GM19438 (cell line): Measurements from ENCODE around the gene AMMECR1.
"Not testable (repeated sequence)": the region's sequence is repeated elsewhere in the genome, so short reads cannot be mapped to it uniquely, and the experiment has no call there.

Experiments used
- ATAC-seq: cut with Tn5 transposase; IDR thresholded peaks from one replicate; pipeline ENCODE4 v1.9.1; 2021; ENCODE audit warnings: low read depth; ENCODE audit not compliant: unreplicated experiment

Gene AMMECR1

DNA sequence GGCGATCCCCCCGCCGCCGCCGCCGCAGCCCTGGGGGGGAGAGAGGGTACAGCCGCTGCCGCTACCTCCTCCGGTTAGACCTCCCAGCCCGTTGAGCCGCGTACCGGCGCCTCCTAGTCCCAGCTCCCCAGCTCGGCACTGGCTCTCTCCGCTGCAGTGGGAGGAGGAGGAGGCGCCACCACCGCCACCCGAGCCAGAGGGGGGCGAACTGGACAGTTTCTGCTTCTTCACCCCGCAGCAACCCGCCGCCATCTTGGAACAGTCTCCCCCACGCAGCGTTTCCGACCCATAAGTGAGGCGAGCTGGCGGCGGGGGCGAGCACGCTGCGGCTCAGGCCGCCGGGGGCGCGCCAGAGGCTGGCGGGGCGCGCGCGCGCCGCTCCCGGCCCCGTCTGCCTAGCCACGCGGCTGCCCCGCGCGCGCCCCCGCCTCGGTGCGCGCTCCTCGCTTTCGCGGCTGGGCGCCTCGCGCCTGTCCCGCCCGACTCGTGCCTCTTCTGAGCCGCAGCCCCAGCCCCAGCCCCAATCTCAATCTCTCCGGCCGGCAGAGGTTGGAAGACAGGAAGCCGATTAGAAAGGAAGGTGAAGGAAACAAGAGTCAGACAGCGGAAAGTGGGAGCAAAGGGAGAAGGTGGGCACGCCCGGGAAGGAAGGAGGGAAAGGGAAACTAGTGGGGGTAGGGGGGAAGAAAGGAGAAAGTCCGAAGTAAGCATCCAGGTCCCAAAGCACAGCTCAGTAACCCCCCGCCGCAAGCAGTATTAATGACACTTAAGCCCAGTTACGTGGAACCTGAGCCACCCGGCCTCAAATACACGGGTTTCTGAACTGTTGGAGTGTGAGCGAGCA lies at the start of gene AMMECR1:
Gene AMMECR1 (minus strand): TSS at position 266 of the 844 bp plus-strand sequence. CDS start 14 bp downstream, at position 252.
- peak; percentile 73 for ATAC-seq

- ATAC-seq, result no peak
Observed at GRCh38 chrX:110363244-110363643, 45.4 kb upstream of the AMMECR1 start.

DNA sequence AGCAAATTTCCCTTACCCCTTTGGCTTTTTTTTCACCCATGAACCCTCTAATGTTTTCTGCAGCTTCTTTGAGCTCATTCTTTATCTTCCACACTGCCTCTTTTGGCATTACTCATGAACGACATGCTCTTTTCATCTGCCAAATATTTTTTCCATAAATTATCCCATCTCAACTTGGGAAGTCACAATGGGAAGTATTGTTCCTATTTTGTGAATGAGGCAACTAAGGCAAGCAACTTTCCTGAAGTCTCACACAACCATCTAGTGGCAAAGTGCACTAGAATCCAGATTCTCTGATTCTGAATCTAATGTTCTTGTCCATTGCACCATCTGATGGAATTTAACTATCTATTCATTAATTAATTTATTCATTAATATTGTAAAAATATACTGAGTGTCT lies 41.4 kb upstream of the AMMECR1 start:
- ATAC-seq, result no peak

DNA sequence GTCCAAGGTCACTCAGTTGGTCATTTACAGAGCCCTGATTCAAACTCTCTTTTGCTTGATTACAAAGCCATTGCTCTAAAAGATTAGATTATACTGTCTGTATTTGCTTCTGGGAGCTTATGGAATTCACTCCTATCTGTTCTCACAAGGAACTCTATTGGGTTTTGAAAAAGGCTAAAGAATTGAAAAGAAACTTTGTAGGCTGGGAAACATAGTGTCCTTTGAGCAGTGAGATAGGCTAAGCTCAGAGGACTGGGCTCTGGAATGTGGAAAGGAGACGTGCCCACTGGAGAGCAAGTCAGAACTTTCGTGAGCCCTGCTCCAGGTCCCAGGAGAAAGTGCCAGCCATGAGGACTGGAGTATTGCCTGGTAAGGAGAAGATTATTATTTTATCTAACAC lies 40.7 kb upstream of the AMMECR1 start, which contains the start of gene RTL9:
Gene RTL9 (plus strand): TSS at position 301 of the 400 bp plus-strand sequence. CDS start 91,770 bp downstream, outside the sequence.
- ATAC-seq, result no peak

DNA sequence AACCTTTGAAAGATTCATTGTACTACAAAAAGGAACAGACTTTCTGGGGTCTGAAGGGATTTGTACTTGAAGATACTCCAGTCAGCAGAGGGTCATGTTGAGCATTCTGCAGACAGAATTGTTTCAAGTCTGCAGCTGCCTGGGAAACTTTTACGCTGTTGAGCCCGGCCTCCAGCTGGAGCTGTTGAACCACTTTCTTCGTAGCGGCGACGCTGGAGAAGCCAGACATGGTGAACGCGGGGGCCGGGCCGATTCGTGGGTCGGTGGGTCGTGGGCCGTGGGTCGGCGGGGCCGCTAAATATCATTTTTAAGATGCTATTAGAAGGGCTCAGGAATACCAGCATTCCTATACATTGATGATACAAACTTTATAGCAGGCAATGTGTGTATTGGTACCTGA lies 28.8 kb upstream of the AMMECR1 start:
- ATAC-seq, result no peak

GRCh38 chrX:110341189-110342035 lies 23.5 kb upstream of the AMMECR1 start:
- ATAC-seq, result peak; percentile 81

- ATAC-seq, result no peak
Observed at GRCh38 chrX:110338935-110339334, 21.1 kb upstream of the AMMECR1 start.

DNA sequence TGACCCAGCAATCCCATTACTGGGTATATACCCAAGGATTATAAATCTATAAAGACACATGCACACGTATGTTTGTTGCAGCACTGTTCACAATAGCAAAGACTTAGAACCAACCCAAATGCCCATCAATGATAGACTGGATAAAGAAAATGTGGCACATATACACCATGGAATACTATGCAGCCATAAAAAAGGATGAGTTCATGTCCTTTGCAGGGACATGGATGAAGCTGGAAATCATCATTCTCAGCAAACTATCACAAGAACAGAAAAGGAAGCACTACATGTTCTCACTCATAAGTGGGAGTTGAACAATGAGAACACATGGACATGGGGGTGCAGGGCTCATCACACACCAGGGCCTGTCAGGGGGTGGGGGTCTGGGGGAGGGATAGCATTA lies 15.6 kb upstream of the AMMECR1 start:
- ATAC-seq, result not testable (repeated sequence)

DNA sequence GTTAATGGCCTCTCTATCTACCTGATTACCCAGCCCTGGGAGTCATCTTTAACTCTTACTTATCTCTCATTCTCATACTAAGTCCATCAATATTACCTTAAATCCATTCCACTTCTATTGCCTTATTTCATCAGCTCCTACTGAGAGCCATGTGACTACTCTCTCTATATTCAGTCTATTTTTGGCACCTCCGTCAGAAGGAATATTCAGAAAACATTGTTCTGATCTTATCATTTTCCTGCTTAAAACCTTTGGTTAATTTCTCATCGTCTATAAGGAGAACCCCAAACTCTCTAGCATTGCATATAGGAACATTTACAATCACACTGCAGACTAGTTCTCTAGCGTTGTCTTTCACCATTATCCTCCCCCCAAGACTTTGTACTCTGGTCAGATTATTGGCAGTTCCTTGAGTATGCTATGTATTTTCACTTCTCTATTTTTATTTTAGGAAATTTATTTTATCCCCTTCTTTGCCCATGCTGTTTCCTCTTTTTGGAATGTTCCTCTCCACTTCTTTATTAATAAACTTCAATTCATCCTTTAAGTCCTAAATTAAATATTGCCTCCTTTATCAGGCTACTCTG lies 13.7 kb upstream of the AMMECR1 start:
- ATAC-seq, result no peak

- not testable (repeated sequence) for ATAC-seq
Observed at GRCh38 chrX:110328613-110329012, 10.7 kb upstream of the AMMECR1 start.

- no peak for ATAC-seq
Observed at GRCh38 chrX:110327336-110327735, 9.5 kb upstream of the AMMECR1 start.

DNA sequence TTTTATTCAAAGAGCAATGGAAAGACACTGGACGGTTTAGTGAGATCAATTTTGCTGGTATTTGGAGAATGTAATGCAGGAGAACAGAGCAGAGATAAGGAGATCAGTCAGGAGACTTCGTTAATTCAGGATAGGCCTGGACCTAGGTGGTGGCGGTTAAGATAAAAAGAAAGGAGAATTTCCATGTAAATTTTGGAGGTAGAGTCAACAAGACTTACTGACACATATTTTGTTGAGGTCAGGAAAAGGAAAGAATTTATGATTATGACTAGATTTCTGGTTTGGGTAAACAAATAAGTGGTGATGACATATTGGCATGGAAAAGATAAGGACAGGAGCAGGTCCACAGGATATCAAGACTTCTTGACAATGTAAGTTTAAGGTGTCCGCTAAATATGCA lies 8.8 kb upstream of the AMMECR1 start:
- no peak for ATAC-seq

DNA sequence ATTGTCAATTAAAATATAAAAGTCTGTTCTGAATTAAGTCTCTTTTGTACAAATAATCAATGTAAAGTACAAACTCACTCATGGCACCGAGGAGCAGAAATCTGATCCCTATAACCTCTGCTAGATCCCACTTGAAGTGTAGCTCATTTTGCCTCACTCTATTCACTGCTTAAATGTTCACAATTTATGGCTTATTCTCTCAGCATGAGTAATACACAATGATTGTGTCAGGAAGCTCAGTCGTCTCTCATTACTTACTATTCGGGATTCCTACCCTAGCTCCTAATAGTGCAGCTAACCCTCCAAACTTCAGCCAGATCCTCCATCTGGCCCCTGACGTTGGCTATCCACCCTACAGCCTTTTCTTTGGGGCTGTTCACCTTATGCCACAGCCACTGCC lies 4.7 kb upstream of the AMMECR1 start:
- ATAC-seq, result no peak

DNA sequence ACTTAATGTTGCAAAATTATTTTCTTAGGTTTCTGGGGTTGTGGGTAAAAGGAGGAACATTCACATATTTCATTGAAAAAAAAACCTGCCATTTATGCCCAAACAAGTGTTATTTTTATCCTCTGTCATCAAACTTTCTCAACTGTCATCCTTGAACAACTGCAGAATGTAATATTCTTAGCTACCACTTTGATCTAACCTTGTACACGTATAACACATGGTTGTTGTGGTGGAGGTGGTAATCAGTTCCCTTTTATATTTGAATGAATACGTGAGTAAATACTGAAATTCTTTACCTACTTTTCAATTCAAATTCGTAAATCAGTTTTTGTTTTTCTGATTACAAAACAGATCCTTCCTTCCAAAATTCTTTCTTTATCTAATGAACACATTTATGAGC lies 3.8 kb upstream of the AMMECR1 start:
- ATAC-seq, result no peak

DNA sequence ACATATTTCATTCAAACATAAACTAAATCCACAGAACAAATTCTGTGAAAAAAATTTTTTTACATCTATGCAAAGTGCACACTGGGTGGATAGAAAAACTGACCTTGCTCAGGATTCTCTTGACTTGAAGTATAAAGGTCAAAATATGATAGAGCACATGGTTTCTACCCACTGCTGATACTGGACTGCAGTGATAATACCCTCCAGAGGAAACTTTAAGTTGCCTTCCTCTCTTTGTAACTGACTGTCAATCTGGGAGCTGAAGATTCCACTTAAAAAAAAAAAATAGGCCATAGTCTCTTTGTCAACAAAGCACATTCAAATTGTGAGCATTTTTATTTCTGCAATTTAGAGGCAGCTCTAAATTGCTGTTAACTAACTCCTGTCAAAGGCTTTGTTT lies 3.2 kb upstream of the AMMECR1 start:
- ATAC-seq, result no peak

GRCh38 chrX:110320381-110320987 lies 2.6 kb upstream of the AMMECR1 start:
- no peak for ATAC-seq

DNA sequence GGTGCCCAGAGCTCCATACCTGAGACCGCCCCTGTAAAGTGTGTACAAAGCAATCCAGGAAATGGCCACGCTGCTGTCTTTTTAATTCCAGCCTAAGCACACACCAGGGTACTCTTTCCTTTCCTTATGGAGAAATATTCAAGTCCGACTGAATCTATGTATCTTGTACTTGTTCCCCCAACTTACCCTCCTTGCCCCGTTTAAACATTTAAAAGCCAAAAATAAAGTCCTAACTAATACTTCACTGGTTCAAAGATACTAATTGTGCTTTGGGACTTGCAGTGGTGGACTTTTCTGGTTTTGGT lies 731 bp upstream of the AMMECR1 start:
- ATAC-seq, result no peak

DNA sequence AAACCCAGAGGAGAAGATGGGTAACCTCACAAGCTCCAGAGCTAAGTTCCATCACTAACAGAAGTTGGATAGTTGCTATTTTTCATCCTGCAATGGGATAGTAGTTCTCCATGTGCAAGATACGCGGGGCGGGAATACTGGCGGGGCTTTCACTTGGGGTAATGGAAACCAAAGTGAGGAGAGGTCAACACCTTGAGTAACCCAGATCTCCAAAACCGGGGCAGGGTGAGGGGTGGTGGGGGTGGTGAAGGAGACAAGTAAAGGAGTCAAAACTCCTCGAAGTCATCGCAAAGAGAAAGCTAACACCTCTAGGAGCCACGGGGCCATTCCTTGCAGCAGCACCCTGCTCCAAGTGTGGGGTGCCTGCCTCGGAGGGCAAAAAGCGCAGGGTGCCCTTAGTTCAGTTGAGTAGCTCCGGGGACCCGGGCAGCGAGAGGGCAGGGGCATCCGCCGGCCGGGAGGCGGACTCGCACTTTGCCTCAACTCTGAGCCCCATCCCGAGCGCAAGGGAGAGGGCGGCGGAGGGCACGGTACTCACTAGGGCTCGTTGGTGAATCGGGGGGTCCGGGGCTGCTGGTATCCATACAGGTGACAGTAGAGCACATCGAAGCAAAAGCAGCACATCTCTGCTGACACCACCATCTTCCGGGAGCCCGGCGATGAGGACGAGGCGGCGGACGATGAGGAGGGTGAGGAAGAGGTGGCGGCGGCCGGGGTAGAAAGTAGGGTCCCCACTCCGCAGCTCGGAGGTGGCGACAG lies 645 bp downstream of the AMMECR1 start:
- ATAC-seq, result peak; percentile 24

DNA sequence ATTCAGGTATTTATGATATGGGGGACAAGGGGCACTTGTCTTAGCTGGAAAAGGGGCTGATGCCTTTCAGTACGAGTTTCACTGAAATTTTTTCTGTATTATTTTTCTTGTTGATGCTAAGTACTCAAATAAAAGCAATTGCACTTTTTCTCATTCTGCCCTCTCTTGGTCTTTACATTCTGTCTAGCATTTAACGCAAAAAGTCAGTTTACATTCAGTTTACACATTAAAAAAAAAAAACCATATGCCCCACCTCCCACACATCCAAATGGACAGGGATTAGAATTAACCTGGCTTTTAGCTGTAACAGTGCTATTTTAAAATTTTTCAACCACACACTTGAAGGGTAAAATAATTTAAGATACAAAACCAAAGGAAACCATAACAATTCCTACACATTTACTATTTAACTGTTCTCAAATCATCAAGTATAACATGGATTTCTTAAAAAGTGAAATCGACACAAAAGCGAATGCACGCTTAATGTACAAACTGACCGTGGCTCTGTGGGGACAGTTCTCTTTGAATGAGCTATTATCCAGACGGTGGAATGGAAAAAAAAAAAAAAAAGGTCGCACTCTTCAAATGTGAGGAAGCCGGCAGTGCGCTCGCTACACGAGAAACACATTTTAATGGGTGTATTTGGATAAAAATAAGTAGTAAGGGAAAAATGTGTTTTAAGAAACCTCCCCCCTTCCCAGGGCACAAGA lies 1.4 kb downstream of the AMMECR1 start:
- no peak for ATAC-seq

DNA sequence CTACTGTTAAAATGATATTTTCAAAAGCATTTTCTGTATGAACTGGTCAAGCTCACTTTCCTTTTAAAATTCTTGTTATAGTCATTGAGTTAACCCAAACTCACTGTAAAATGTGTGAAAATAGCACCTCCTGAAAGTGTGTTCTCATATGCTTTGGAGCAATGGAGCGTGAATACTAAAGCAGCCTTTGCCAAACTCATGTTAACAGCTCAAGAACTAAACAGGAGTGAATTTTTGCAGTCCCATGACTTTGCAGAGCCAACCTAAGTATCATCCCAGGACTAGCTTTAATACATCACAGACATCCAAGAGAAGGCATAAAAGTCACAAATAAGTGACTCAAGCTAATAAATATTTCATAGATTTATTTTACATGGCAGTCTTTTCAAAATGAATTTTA lies 2.3 kb downstream of the AMMECR1 start:
- no peak for ATAC-seq
